HL-60 (cell line): ENCODE measurements around the gene UBXN7.
"Not testable (repeated sequence)": the region's sequence is repeated elsewhere in the genome, so short reads cannot be mapped to it uniquely, and the experiment has no call there.

Source experiments
- DNase-seq, 2 experiments: peaks; one replicate each; pipeline ENCODE4 v3.0.0-alpha.2; 2010 to 2020; ENCODE audit warnings: low read depth in 1 of 2, low spot score in 1 of 2
- H3K27ac ChIP-seq: fragments of 250-450 bp; sonication (Bioruptor Pico); replicated peaks from 2 replicates; pipeline ENCODE4 v1.5.1; 2020; ENCODE audit warnings: mild to moderate bottlenecking, moderate library complexity
- H3K27me3 ChIP-seq: fragments of 250-450 bp; sonication (Bioruptor Pico); 2 replicates; pipeline ENCODE4 v1.5.1; 2021; ENCODE audit warnings: mild to moderate bottlenecking, moderate library complexity; ENCODE audit not compliant: insufficient read depth, poor library complexity, severe bottlenecking
- H3K4me3 ChIP-seq: replicated peaks from 2 replicates; pipeline ENCODE4 v1.5.1; 2011; ENCODE audit warnings: mild to moderate bottlenecking, control low read depth, low read length; ENCODE audit not compliant: insufficient read depth
- CTCF ChIP-seq: IDR thresholded peaks from one replicate; pipeline ENCODE4 v1.5.1; 2011; ENCODE audit warnings: low read length, control low read depth, inconsistent platforms; ENCODE audit not compliant: insufficient read depth
- GABPA ChIP-seq: IDR thresholded peaks from 2 replicates; pipeline ENCODE4 v1.6.1; 2012; ENCODE audit warnings: low read depth
- POLR2AphosphoS5 ChIP-seq: IDR thresholded peaks from 2 replicates; pipeline ENCODE4 v1.6.1; 2012; ENCODE audit warnings: low read depth
- REST ChIP-seq: IDR thresholded peaks from 2 replicates; pipeline ENCODE4 v1.6.1; 2012; ENCODE audit warnings: low read depth; ENCODE audit not compliant: insufficient replicate concordance
- SPI1 ChIP-seq: IDR thresholded peaks from 2 replicates; pipeline ENCODE4 v1.6.1; 2012; ENCODE audit warnings: low read depth, mild to moderate bottlenecking, borderline replicate concordance

Gene UBXN7

GRCh38 chr3:196458063-196458462, 25.8 kb upstream of the UBXN7 start:
- TF ChIP-seq CTCF, result no peak
- no peak for TF ChIP-seq SPI1
- TF ChIP-seq GABPA, result no peak
- no peak for TF ChIP-seq POLR2AphosphoS5
- TF ChIP-seq REST, result no peak
- peak overlapping the region; percentile 42 for H3K27ac ChIP-seq
- no peak overlapping the region for H3K4me3 ChIP-seq
- peak in 1 of 2 experiments; percentile 44 for DNase-seq
- no peaks in the 10 kb centered on the region for H3K27me3 ChIP-seq

GRCh38 chr3:196457470-196457869, 25.2 kb upstream of the UBXN7 start:
- TF ChIP-seq SPI1, result peak; percentile 91
- peak; percentile 61 to 78 for DNase-seq
- not testable (repeated sequence) for H3K4me3 ChIP-seq, H3K27me3 ChIP-seq
- H3K27ac ChIP-seq, result peak overlapping the region; percentile 42

GRCh38 chr3:196454935-196455334, 22.7 kb upstream of the UBXN7 start:
- Histone ChIP-seq H3K4me3 (no peak overlapping the region), H3K27me3 (no peaks in the 10 kb centered on the region), H3K27ac (no peak overlapping the region)
- no peak for DNase-seq
- TF ChIP-seq CTCF, result no peak
- TF ChIP-seq SPI1, result no peak
- TF ChIP-seq GABPA, result no peak
- no peak for TF ChIP-seq POLR2AphosphoS5
- no peak for TF ChIP-seq REST

GRCh38 chr3:196445391-196445790, 13.2 kb upstream of the UBXN7 start:
- not testable (repeated sequence) for H3K27me3 ChIP-seq, H3K4me3 ChIP-seq, DNase-seq, H3K27ac ChIP-seq

DNA sequence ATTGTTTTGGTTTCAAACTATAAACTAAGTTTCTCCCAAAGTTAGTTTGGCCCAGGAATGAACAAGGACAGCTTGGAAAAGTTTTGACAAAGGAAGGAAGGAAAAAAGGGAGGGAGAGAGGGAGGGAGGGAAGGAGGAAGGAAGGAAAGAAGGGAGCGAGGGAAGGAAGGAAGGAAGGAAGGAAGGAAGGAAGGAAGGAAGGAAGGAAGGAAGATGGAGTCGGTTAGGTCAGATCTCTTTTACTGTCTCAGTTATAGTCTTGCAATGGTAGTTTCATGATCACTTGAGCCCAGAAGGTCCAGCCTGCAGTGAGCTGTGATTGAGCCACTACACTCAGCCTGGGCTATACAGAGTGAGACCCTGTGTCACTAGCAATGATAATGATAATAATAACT, 12.3 kb upstream of the UBXN7 start:
- DNase-seq, result no peak
- H3K27me3 ChIP-seq, result no peaks in the 10 kb centered on the region
- no peak for TF ChIP-seq CTCF
- no peak for TF ChIP-seq POLR2AphosphoS5
- no peak for TF ChIP-seq REST
- no peak for TF ChIP-seq GABPA
- TF ChIP-seq SPI1, result no peak
- H3K4me3 ChIP-seq, result no peak overlapping the region
- no peak overlapping the region for H3K27ac ChIP-seq
